Measurements from ENCODE around the gene KIAA1671. TPM values are rescaled to one million over a fixed set of nuclear protein-coding genes. Genes with fewer than 3 reads are reported as not detected.
A peak's percentile ranks its signal among the peaks of the same experiment; 100 is the strongest.

Gene KIAA1671
- total RNA-seq, 1 donor from 2014 or later: 43.3 TPM

DNA sequence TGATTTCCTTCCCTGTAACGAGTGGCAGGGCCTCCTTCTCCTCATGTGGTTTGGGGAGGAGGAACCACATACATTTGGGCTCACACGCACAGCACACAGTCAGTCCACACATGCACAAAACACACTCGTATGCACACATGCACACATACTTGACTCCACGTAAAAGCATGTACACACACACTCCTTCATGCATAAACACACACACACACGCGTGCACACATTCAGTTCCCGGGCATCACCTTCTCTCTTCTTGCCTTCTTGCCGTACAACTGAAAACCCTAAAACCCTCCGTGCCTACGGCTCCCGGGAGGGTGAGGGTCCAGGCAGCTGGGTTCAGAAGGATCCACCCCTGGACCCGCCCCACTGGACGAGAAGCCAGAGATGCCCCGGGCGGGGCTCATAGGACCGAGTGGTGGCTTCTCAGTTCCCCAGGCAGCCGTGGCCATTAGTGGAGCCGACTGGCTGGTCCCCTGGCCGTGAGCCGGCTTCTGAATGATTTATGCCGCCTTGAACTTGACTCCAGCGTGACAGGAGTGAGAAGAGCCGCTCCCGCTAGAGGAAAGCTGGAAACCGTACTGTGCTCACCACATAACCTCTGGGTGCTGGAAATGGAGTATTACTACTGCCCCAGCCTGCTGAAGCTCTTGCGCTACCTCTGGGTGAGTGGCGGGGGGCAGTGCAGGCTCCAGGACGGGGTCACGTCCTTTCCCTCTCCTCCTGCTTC is 117.4 kb downstream of the KIAA1671 start:
- ATAC-seq: peak; percentile 21

DNA sequence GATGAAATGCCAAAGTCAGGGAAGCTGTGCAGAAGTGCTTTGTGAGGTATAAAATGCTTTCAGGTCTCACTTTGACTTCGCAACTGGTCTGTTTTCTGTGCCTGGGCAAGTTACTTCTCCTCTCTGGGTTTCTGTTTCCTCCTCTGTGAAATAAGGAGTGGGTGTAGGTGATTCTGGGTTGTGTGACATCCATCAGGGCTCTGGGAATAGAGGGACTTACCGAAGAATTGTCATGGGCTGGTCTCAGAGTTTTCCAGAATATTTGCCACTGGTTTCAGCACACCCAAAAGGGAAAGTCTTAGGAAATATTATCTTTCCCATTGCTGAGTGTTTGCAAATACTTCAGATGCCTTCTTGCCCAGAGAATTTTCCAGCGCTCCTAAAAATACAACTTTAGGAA is 118.4 kb downstream of the KIAA1671 start:
- no peak for ATAC-seq

DNA sequence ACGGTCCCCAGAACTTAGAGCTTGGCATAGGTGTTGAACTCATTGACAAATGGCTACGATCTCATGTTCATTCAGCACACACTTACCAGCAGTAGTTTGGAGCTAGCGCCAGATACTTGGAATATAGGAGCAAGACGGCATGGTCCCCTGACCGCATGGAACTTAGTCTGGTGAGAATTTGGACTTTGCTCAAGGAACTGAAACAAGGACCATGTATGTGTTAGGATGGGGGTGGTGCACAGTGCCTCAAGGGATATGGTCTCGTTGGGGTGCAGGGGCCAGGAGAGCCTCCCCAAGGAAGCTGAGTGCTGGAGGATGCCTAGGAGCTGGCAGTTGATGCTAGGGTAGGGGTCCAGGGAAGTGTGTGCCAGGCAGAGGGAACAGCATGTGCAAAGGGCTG is 119.2 kb downstream of the KIAA1671 start:
- ATAC-seq: no peak

DNA sequence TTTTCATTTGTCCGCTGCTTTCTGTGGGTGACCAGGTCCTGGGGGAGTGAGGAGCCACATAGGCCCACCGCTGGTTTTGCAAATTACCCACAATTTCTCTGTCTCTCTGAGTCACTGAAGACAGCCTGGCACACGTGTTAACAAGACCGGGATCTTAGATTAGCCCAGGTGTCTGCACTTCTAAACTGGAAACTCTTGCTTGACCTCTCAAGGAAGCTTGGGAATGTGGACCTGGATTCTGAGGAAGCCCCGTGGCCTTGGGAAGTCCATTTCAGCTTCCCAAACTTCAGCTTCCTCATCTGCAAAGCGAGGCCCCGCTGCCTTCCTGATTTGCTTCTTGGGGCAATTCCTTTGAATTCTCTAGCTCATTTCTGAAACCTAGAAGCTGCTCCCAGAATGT is 119.9 kb downstream of the KIAA1671 start:
- no peak for ATAC-seq

DNA sequence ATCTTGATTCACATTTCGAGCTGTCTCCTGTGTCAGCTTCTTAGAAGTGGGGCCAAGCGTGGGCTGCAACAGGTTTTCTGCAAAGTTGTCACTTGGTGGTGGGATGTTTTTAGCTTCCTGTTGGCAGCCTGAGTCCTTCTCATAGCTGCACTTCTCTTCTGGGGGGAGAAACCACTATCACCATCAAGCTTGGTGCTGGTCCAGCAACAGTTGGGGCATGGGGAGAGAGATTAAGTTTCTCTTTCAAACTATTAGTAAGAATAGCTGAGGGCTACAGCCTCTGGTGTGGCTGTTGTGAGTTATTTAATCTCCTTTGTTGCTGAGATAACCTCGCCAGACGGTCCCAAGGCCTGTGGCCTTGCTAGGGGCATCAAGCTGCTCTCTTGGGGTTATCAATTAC is 123.8 kb downstream of the KIAA1671 start:
- no peak for ATAC-seq

DNA sequence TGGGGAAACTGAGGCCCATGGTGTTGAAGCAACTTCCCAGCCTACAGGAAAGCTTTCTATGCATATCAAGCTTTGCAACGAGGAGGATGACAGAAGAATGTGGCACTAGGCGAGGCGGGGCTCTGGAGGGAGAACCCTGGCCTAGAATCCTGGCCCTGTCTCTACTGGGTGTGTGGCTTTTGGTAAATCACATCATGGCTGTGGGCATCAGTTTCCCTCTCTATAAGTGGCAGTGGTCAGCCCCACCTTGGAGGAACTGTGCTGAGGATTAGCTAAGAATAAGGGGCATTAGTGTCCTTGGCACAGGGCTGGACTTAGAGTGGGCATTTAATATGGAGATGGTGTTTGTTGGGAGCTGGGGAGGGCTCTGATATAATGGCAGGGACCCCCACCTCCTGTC is 124.5 kb downstream of the KIAA1671 start:
- ATAC-seq: no peak

DNA sequence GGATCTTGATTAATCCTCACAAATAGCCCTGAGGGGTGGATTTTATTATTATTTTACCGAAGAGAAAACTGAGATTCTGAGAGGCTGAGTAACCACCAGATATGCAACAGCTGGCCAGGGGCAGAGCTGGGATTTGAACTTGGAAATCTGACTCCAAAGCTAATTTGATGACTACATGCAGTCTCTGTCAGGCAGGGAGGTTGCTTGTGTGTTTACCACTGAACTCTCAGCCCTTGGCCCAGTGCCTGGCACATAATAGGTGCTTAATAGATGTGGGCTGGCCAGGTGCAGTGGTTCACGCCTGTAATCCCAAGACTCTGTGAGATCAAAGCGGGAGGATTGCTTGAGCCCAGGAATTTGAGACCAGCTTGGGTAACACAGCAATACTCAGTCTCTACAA is 125.4 kb downstream of the KIAA1671 start:
- ATAC-seq: no peak

DNA sequence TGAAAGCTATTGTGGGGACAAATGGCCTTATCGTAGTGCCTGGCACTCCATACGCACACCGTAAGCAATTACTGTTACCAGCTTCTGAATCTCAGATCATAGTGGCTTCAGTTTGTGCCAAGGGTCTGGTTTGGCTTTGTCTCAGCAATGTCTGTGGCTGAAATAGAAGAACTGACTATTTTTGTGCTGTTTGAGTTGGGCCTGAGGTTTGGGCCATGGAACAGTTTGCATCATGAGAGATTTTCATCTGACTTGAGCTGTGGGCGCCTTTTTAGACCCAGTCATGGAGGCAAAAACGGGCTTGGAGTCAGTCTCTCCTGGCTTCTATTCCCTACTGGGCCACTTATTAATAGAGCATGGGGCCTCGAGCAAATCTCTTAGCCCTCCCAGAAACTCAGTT is 126.1 kb downstream of the KIAA1671 start:
- no peak for ATAC-seq

DNA sequence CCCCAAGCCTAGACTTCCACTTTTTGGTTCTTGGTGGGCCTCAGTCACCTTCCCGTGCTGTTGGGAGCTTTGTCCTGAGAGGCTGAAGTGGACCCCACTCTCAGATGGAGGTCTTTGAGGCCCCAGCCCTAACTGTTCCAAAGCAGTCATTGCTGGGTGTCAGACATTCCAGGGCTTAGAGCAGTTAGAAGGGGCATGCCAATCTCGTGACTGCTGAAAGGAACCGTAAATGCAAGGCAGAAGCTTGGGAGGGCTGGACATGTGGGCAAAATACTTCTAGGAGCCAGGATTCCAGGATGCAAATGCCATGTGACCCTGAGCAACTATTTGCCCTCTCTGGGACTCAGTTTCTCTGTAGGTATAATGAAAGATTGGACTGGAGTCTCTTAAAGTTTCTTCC is 128.3 kb downstream of the KIAA1671 start:
- ATAC-seq: no peak

DNA sequence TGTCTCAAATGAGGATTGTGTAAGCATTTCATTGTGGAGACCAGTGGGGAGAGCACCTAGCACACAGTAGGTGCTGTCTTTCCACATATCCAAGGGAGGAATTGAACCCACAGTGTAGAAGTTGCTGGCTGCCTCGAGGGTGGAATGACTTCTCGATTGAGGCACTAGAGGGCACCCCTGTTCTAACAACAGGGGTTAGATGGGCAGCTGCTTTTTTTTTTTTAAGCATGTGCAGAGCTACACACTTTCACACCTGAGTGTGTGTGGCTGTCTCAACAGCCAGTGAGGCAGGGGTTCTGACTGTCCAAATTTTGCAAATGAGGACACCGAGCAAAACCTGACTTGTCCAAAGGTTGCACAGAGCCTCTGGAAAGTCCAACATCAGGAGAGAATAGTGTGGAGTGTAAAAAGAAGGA is 128.9 kb downstream of the KIAA1671 start:
- ATAC-seq: peak; percentile 51

DNA sequence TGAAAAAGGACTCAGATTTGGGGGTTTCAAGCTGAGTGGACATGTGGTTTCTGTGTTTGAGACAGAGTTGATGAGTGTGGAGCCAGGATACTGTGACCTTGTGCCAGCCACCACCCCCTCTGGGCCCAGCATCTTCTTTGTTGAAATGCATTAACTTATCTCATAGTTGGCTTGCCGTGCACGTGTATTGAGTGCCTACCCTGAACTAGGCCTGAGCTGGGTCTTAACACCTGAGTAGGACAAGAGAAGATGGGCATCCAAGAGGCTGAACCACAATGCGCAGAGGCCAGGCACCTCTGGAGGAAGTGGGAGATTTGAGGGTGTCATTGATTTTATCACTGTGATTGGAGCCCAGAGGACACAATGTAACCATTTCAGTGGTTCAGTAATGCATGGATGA is 129.6 kb downstream of the KIAA1671 start:
- no peak for ATAC-seq

DNA sequence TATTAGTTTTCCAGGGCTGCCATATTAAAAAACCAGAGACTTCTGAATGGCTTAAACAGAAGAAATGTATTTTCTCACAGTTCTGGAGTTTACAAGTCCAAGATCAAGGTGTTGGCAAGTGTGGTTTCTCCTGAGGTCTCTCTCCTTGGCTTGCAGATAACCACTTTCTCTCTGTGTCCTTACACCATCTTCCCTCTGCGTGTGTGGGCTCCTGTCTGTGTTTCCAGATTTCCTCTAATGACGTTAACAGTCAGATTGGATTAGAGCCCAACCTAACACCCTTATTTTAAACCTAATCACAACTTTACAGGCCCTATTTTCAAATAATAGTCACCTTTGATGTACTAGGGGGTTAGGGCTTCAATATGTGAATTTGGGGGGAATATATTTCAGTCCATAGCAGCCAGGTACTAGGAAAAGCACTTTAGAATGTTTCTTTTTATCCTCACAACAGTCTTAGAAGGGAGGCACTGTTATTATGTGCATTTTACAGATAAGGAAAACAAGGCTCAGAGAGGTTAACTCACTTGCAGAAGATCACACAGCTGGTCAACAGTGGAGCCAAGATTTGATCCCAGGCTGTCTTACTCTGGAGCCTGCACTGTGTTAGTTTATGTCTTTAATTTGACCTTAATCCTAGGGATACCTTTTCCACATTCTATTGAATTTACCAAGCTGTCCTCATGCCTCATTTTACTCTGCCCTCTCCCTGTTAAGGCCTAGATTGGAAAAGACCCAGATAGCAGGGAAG is 130.7 kb downstream of the KIAA1671 start:
- ATAC-seq: no peak

DNA sequence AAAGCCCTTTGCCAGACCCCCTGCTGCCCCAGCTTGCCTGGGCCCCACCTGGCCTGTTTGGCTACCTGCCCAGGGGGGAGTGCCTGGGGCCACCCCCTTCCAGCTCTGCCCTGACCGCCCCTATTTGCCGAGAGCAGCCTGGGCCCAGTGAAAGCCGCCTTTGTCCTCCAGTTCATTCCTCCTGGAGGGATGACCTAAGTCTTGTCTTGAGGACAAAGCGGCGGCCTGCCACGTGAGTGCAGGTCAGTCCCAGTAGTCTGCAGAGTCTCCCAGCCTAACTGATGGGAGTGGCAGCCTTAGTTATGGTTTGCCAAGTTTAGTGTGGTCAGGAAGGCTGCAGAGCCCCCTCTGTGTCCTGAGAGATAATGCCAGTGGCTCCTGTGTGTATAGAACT is 131.3 kb downstream of the KIAA1671 start:
- no peak for ATAC-seq

DNA sequence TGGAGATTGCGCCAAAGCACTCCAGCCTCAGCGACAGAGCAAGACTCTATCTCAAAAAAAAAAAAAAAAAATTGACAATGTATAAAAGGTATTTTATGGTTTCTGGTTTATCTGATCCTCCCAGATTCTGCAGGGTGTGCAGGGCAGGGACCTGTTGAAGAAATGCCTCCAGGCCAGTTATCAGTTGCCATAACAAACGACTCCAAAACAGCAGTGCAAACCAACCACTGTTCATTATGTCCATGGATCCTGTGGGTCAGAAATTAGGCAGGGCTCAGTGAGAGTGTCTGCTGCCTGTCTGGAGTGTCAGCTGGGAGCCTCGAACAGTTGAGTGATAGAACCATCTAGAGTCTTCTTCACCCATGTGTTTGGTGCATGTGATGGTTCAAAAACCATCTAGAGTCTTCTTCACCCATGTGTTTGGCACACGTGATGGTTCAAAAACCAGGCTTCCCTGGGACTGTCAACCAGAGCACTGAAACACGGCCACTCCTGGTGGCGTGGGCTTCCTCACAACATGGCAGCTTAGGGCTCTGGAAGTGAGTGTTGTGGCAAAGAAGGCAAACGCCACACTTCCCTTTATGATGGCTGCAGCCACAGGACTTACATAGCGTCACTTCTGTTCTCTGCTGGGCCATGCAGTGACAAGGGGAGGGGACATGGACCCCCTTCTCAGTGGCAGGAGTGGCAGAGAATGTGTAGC is 132.0 kb downstream of the KIAA1671 start:
- no peak for ATAC-seq

DNA sequence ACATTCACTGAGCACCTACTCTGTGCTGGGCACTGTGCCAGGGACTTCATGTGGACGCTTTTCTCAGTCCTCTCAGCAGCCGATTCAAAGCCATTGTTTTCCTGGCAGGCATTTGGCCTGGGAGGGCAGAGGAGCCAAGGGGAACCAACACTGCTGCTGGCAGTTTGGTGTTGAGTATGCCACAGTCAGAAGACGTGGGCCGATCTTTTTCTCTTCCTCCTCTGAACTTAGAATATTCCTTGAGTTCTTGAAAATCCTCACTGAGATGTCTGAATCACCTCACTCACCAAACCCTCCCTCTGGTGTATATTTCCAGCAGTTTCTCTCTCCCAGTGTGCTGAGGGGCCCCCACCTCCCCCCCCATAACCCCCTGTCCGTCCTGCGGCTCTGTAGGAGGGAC is 132.6 kb downstream of the KIAA1671 start:
- ATAC-seq: no peak

DNA sequence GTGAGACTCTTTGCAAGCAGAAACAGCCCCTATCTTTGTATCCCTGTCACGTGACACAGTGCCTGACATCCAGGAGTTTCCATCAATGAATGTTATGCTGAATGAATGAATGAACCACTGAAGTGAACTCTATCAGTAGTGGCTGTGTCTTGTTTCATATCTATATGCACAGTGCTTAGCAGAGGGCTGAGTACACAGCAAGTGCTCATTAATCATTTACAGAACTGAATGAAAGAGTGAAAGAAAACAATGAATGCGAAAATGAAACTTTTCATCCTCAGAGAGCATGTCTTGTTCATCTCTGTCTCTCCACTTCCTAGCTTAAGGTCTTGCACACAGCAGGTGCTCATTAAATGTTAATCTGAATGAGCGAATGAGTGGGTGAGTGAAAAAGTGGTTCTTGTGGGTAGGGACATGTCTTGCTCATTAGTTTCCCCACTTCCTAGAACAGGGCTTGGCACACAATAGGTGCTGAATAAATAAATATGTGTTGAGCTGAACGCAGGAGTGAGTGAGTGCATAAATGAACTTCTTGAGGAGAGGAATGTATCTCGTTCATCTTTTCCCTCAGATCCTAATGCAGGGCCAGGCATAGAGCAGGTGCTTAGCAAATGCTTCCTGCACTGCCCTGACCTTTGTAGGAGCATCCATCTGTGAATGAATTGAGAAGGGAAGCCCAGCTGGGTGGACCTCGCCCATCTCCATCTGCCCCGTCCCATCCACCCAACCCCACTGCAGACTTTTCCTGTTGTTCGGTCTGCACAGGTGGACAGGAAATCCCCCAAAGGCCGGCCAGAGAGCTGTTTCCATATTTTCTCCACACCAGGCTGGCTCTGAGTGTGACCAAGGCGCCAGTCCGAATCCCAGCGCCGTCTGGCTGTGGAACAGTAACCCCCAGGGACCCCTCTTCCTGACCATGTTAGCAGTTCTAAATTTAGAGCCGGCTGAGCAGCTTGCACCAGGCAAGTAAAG is 133.7 kb downstream of the KIAA1671 start:
- peak; percentile 18 for ATAC-seq

DNA sequence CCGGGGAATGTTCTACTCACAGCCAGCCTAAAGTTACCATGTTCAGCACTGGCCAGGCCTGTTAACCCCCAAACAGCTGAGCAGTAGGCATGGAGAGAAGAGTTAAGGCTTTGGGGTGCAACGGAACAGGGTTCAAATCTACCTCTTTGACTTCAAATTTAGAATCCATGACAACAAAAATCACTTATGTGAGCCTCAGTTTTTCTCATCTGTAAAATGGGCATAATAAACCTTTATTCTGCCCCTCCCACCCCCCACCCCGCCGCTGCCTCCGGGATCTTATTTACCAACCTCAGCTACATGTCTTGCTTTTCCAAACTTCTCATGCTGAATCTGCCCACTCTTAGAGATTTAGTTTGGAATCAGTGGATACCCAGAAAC is 134.4 kb downstream of the KIAA1671 start:
- ATAC-seq: no peak

DNA sequence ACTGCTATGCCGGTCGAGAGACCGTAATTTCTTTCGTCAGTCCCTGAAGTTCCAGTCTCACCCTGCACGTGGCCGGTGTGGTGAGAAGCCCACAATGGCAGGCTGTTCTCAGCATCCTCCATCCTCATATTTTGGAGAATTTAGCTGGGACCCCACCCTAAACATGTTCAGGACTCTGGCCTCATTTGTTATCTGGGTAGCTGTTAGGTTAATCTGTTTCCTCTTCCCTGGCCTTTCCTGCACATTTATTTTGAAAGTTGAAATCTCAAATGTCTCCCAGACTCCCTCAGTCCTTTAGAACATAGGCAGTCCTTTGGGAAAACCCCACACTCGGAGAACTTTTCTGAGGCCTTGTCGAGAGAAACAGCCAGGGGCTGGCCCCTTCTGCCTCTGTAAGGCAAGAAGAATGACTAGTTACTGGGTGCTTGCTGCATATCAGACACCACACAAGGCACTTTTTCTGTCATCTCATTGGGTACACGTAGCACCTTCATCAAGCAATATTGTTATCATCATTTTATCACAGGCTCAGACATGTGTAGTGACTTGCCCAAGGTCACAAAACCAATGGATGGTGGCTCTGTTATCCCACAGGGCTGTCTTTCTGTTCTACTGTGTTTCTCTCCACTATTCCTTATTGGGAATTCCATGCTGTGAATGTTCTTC is 137.8 kb downstream of the KIAA1671 start:
- no peak for ATAC-seq

DNA sequence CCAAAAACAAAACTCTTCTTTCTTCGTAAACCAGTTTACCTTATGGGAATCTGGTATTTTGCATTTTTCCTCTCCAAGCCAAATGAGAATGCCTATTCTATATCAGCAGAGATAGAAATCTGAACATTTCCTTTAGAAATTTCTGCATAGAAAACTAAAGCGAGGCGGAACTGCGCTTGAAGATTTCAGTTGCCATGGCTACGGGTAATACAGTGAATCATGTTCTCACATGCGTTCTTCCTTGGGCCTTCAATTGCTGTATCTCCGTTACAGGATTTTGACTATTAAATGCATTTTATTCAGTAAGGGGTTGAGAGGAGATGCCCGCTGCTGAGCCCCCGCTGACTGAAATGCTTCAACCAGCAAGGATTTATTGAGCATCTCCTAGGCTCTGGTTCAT is 138.9 kb downstream of the KIAA1671 start:
- ATAC-seq: no peak

DNA sequence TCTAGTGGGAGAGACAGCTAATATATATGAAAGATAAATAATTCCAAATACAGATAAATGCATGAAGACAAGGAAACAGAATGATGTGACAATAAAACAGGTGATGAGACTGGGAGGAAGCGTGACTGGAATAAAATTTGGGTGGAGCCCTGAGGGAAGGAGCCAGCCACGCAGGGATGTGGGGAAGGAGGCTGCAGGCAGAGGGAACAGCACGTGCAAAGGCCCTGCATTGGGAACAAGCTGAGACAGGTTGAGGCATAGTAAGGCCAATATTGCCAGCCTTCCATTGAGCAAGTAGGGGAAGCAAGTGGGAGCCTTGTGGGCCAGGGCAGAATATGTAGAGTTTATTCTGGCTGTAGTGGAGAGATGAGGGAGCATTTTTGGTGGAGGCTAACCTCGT is 139.6 kb downstream of the KIAA1671 start:
- ATAC-seq: no peak

DNA sequence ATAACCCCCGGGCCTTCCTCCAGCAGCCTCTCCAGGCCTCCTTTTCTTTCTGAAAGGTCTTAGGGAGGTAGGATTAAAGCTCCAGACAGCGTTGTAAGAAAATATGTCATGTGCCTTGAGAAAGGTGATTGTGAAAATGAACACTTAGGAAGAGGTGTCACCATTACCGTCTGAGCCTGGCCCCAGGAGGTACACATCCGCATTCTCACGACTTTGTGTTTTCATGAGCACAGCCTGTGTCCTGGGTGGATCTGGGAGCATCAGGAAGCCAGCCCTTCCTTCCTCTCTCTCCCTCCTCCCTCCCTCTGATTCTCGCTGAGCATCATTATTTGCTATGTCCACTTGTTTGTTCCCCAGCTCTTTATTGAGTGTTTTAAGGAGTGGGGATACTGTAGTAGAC is 142.1 kb downstream of the KIAA1671 start:
- no peak for ATAC-seq

DNA sequence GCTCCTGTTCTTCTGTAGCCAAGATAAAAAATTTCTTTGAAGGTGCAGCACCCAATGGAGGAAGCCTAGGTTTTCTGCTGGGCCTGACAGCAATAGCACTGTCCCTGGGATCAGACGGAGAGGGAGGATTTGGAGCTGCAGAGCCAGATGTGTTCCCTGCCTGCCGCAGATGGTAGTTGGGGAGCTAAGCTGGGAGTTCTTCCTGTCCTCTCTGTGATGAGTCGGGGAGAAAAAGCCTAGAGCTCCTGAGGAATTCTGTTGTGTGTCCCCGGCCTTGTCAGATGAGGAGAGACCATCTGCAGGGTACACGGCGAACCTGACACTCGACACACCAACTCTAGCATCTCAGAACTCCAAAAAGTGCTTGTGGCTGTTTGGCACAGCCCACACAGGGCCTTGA is 143.4 kb downstream of the KIAA1671 start:
- no peak for ATAC-seq
